MM.1S (cell line): ENCODE data around the gene C15orf62.

ENCODE experiments used
- DNase-seq: peaks from one replicate; pipeline ENCODE4 v3.0.0-alpha.2; 2015
- H2AFZ ChIP-seq: fragments of 300-600 bp; sonication (generic); 2 replicates; pipeline ENCODE4 v1.6.0; 2016; ENCODE audit warnings: antibody characterized with exemption, low read length
- H3F3A ChIP-seq: fragments of 300-600 bp; sonication (generic); 2 replicates; pipeline ENCODE4 v1.6.1; 2016; ENCODE audit warnings: mild to moderate bottlenecking, antibody characterized with exemption, low read length, moderate library complexity, mixed read lengths; ENCODE audit not compliant: insufficient read depth
- H3K27ac ChIP-seq: fragments of 300-600 bp; sonication (generic); 2 replicates; pipeline ENCODE4 v1.5.1; 2016; ENCODE audit warnings: mild to moderate bottlenecking, low read length
- H3K27me3 ChIP-seq: fragments of 300-600 bp; sonication (generic); replicated peaks from 2 replicates; pipeline ENCODE4 v1.6.0; 2016; ENCODE audit warnings: low read length; ENCODE audit not compliant: insufficient read depth
- H3K36me3 ChIP-seq: fragments of 300-600 bp; sonication (generic); replicated peaks from 2 replicates; pipeline ENCODE4 v1.6.1; 2016; ENCODE audit warnings: mild to moderate bottlenecking, low read length, mixed read lengths; ENCODE audit not compliant: insufficient read depth
- H3K4me1 ChIP-seq: fragments of 300-600 bp; sonication (generic); 2 replicates; pipeline ENCODE4 v1.6.1; 2016; ENCODE audit warnings: low read length, mixed read lengths
- H3K4me2 ChIP-seq: fragments of 300-600 bp; sonication (generic); 2 replicates; pipeline ENCODE4 v1.6.0; 2016; ENCODE audit warnings: low read depth, low read length
- H3K4me3 ChIP-seq: fragments of 300-600 bp; sonication (generic); 2 replicates; pipeline ENCODE4 v1.5.1; 2016; ENCODE audit warnings: low read length, mixed read lengths
- H3K79me2 ChIP-seq: fragments of 300-600 bp; sonication (generic); 2 replicates; pipeline ENCODE4 v1.6.1; 2016; ENCODE audit warnings: mixed run types, low read length, mixed read lengths
- H3K9ac ChIP-seq: fragments of 300-600 bp; sonication (generic); 2 replicates; pipeline ENCODE4 v1.6.1; 2016; ENCODE audit warnings: low read length, mixed read lengths
- H3K9me2 ChIP-seq: fragments of 300-600 bp; sonication (generic); replicated peaks from 2 replicates; pipeline ENCODE4 v1.6.1; 2016; ENCODE audit warnings: mild to moderate bottlenecking, low read length, mixed read lengths; ENCODE audit not compliant: insufficient read depth
- H3K9me3 ChIP-seq: fragments of 300-600 bp; sonication (generic); replicated peaks from 2 replicates; pipeline ENCODE4 v1.6.1; 2016; ENCODE audit warnings: mild to moderate bottlenecking, low read length, mixed read lengths; ENCODE audit not compliant: insufficient read depth
- H4K20me1 ChIP-seq: fragments of 300-600 bp; sonication (generic); 2 replicates; pipeline ENCODE4 v1.6.1; 2016; ENCODE audit warnings: mild to moderate bottlenecking, low read length, moderate library complexity, mixed read lengths; ENCODE audit not compliant: insufficient read depth
- EZH2 ChIP-seq: fragments of 300-600 bp; sonication (generic); optimal IDR thresholded peaks from 2 replicates; pipeline ENCODE3; 2017; ENCODE audit warnings: low read depth, mild to moderate bottlenecking, antibody characterized with exemption, low read length, mixed read lengths
- EZH2phosphoT487 ChIP-seq: fragments of 300-600 bp; sonication (generic); IDR thresholded peaks from 2 replicates; pipeline ENCODE4 v1.6.1; 2018; ENCODE audit warnings: antibody characterized with exemption, low read length
- TF ChIP-seq, protein P1 (sequence below): fragments of 300-600 bp; sonication (generic); IDR thresholded peaks from 2 replicates; pipeline ENCODE4 v1.5.1; 2016; ENCODE audit warnings: antibody characterized with exemption, low read length, mixed read lengths

C15orf62 gene

DNA sequence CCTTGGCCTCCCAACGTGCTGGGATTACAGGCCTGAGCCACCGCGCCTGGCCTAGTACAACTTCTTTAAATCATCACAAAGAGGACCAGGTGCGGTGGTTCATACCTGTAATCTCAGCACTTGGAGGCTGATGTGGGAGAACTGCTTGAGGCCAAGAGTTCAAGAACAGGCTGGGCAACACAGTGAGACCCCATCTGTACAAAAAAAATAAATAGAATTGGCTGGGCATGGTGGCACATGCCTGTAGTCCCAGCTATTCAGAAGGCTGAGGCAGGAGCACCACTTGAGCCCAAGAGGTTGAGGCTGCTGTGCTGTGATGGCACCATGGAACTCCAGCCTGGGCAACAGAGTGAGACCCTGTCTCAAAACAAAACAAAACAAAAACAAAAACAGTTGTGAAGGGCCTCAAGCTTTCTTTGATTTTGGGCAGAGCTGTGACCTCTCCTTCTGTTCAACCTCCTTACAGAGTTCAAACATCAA lies 20.6 kb upstream of the C15orf62 start:
- peaks cover 24% of the 10 kb centered on the region for H3F3A ChIP-seq
- peaks cover 13% of the 10 kb centered on the region for H4K20me1 ChIP-seq
- peaks cover 10% of the 10 kb centered on the region for H3K36me3 ChIP-seq
- no peak for DNase-seq
- H2AFZ ChIP-seq, result no peak overlapping the region
- no peaks in the 10 kb centered on the region for H3K9me3 ChIP-seq
- H3K4me2 ChIP-seq, result no peak overlapping the region
- H3K9ac ChIP-seq, result no peak overlapping the region
- H3K27ac ChIP-seq, result no peak overlapping the region
- TF ChIP-seq, protein P1, sequence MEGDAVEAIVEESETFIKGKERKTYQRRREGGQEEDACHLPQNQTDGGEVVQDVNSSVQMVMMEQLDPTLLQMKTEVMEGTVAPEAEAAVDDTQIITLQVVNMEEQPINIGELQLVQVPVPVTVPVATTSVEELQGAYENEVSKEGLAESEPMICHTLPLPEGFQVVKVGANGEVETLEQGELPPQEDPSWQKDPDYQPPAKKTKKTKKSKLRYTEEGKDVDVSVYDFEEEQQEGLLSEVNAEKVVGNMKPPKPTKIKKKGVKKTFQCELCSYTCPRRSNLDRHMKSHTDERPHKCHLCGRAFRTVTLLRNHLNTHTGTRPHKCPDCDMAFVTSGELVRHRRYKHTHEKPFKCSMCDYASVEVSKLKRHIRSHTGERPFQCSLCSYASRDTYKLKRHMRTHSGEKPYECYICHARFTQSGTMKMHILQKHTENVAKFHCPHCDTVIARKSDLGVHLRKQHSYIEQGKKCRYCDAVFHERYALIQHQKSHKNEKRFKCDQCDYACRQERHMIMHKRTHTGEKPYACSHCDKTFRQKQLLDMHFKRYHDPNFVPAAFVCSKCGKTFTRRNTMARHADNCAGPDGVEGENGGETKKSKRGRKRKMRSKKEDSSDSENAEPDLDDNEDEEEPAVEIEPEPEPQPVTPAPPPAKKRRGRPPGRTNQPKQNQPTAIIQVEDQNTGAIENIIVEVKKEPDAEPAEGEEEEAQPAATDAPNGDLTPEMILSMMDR, result no peak
- no peak for TF ChIP-seq EZH2
- TF ChIP-seq EZH2phosphoT487, result no peak
- no peaks in the 10 kb centered on the region for H3K9me2 ChIP-seq
- H3K27me3 ChIP-seq, result no peaks in the 10 kb centered on the region
- H3K79me2 ChIP-seq, result peaks cover 50% of the 10 kb centered on the region
- no peak overlapping the region for H3K4me3 ChIP-seq
- peaks cover 30% of the 10 kb centered on the region for H3K4me1 ChIP-seq

DNA sequence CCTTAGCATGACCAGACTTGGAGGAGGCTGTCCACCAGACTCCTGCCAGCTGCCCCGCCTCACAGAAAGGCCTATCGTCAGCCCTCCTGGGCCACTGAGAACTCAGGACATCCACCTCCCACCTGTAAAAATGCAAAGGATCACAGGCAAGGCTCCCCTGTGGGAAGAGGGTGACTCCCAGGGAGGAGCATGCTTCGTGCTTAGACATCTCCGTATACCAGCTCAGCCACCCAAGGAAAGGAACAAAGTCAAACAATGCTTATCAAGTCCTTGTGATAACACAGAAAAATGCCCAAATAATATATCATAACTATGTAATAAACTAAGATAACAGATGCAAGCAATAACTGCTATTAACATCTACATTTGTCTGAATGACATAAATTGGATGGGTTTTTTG lies 18.9 kb upstream of the C15orf62 start:
- Histone ChIP-seq H3K4me1 (peaks cover 15% of the 10 kb centered on the region), H2AFZ (no peak overlapping the region), H3K27ac (no peak overlapping the region), H3K4me2 (no peak overlapping the region), H3K9me2 (no peaks in the 10 kb centered on the region), H3F3A (peaks cover 21% of the 10 kb centered on the region), H4K20me1 (peaks cover 13% of the 10 kb centered on the region), H3K27me3 (no peaks in the 10 kb centered on the region), H3K79me2 (peaks cover 45% of the 10 kb centered on the region), H3K9me3 (no peaks in the 10 kb centered on the region), H3K9ac (no peak overlapping the region), H3K4me3 (no peak overlapping the region), H3K36me3 (peaks cover 10% of the 10 kb centered on the region)
- no peak for DNase-seq
- TF ChIP-seq, protein P1, result no peak
- TF ChIP-seq EZH2, result no peak
- no peak for TF ChIP-seq EZH2phosphoT487

DNA sequence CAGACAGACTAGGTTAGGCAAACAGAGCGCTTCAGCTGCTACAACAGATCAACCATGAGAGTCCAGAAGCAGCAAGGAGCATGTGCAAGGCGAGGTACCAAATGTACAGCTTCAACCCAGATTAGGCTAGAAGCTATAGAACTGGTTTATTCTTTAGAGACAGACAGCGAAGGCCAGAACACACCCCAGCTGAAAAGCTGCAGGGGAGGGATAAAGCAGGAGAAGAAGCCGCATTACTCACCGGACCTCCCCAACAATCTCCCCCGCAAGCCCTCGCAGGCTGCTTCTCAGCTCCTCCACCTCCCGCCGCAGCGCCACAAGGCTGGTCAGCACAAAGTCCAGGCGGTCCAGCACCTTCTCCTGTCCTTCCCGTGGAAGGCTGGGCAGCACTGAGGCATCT lies 18.0 kb upstream of the C15orf62 start:
- TF ChIP-seq, protein P1, result no peak
- TF ChIP-seq EZH2, result no peak
- TF ChIP-seq EZH2phosphoT487, result no peak
- DNase-seq, result no peak
- no peak overlapping the region for H3K27ac ChIP-seq

More for the DNA sequence above, 18.0 kb upstream of the C15orf62 start:
- Histone ChIP-seq H3K36me3 (peaks cover 10% of the 10 kb centered on the region), H3K4me3 (no peak overlapping the region), H3K27me3 (no peaks in the 10 kb centered on the region), H3K4me1 (peaks cover 13% of the 10 kb centered on the region), H3K9me3 (no peaks in the 10 kb centered on the region), H3K4me2 (no peak overlapping the region), H3F3A (peaks cover 17% of the 10 kb centered on the region), H3K79me2 (peaks cover 43% of the 10 kb centered on the region), H3K9me2 (no peaks in the 10 kb centered on the region), H4K20me1 (peaks cover 13% of the 10 kb centered on the region), H3K9ac (no peak overlapping the region), H2AFZ (no peak overlapping the region)
